Myocyte (in vitro differentiated cells): ENCODE results near the gene DBN1. TPM values are rescaled to one million over a fixed set of nuclear protein-coding genes. Genes with fewer than 3 reads are reported as not detected.

Source experiments
- DNase-seq: peaks from one replicate; pipeline ENCODE4 v3.0.0-alpha.2; 2012; ENCODE audit warnings: low read depth
- total RNA-seq: library from RNA; depleted of rRNA; stranded (reverse); fragments of >200 nt; gene quantifications from 2 replicates; pipeline ENCODE4 v1.2.3, GENCODE V29; 2014

DBN1 gene
- total RNA-seq, 1 donor from 2014 or later = 311 TPM

DNA sequence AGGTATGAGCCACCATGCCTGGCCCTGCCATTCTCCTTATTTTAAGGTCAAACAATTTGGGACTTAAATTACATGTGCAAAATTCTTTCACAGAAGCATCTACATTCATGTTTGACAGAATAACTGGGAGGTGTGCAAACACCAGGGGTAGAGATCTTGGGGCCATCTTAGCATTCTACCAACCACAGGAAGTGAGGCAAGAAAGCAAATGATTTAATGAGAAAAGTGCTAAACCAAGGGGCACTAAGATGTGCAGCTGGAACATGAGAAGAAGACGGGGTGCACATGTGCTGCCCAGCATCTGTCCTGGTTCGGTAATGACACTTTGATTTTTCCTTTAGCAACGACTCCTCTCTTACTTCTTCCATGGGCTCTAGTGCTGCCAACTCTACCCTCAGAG lies 62.9 kb downstream of the DBN1 start:
- DNase-seq = no peak

DNA sequence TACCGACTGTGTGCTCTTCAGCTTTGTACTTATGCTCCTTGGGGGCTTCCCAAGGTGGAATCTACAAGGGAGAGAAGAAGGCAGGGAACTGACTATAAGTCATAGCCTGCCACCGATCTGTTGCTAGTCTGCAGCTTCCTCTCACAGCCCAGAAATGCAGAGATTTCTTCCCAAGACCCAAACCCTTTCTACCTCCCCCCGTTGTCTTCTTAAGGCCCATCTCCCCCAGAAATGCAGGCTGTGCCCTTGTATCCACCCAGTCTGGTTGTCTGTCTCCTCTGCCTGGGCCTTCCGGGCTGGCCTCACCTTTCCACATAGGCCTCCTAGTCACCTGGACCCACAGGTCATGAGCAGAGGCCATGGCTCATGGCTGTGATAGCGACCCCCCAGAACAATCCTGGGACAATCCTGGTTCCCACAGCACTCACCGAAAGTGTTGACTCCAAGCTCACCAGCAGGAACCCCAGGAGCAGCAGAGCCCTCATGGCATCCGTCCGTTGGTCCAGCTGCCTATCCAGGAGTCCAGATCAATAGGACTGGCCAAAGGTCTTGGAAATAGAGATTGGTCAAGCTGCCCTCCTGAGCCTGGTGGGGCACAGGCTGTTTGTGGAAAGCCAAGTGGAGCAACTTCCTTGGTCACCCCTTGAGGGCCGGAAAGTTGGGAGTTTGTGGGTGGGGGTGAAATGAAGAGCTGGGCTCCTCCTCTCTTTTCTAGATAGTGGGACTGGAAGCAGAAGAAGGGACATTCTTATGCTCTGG lies 64.2 kb downstream of the DBN1 start, which contains the start of gene F12:
Gene F12, minus strand, starts transcription at position 522 of the 759 bp plus-strand sequence. Its CDS starts 37 bp downstream, at position 485.
- DNase-seq = no peak

Other genes with a start within 250 kb of the DBN1 start
- 42.6 and 66.3 TPM in 2 replicates for gene RAB24, start 169.9 kb downstream of the DBN1 start, total RNA-seq
- gene PRELID1, start 169.8 kb downstream of the DBN1 start, total RNA-seq = 161 and 219 TPM in 2 replicates
- gene MXD3, start 161.7 kb downstream of the DBN1 start, total RNA-seq = 6.4 and 10.8 TPM in 2 replicates
- gene LMAN2, start 122.0 kb downstream of the DBN1 start, total RNA-seq = 155 and 179 TPM in 2 replicates
- 2.5 and 4.1 TPM in 2 replicates for gene RGS14, start 115.7 kb downstream of the DBN1 start, total RNA-seq
- not detected in 2 replicates for gene SLC34A1, start 89.2 kb downstream of the DBN1 start, total RNA-seq
- gene PFN3, start 73.0 kb downstream of the DBN1 start, total RNA-seq = not detected in 2 replicates
- 0.86 and 0.94 TPM in 2 replicates for gene F12, start 64.1 kb downstream of the DBN1 start, total RNA-seq
- gene GRK6, start 47.0 kb downstream of the DBN1 start, total RNA-seq = 19.8 and 27.8 TPM in 2 replicates
- gene PRR7, start 26.8 kb downstream of the DBN1 start, total RNA-seq = 23.1 and 38.7 TPM in 2 replicates
- 302 and 340 TPM in 2 replicates for gene PDLIM7, start 24.0 kb upstream of the DBN1 start, total RNA-seq
- 21.7 and 29.3 TPM in 2 replicates for gene DOK3, start 36.2 kb upstream of the DBN1 start, total RNA-seq
- 87.2 and 112 TPM in 2 replicates for gene DDX41, start 43.3 kb upstream of the DBN1 start, total RNA-seq
- 33.5 and 42.0 TPM in 2 replicates for gene FAM193B, start 80.9 kb upstream of the DBN1 start, total RNA-seq
- gene TMED9, start 118.6 kb upstream of the DBN1 start, total RNA-seq = 125 and 146 TPM in 2 replicates
- gene B4GALT7, start 126.5 kb upstream of the DBN1 start, total RNA-seq = 29.3 and 36.7 TPM in 2 replicates